ENCODE results near the gene TMEM72. TPM values are rescaled to one million over a fixed set of nuclear protein-coding genes. Genes with fewer than 3 reads are reported as not detected.
A peak's percentile ranks its signal among the peaks of the same experiment; 100 is the strongest.

TMEM72 gene
- under 1 TPM in 1 of 4 donors, not detected in 3; 0.35 TPM for total RNA-seq

- ATAC-seq: no peak
- H3K9me3 ChIP-seq: no peaks in the 10 kb centered on the region
- no peaks in the 10 kb centered on the region for H3K36me3 ChIP-seq
- H3K4me1 ChIP-seq: peaks cover 0 to 19% (median 0%) of the 10 kb centered on the region in 3 donors
- H3K27me3 ChIP-seq: no peaks in the 10 kb centered on the region
- H3K4me3 ChIP-seq: no peak within 1 kb of the TSS
- no CpG with 5 or more reads among the region's 12 CpGs for WGBS, 2 donors (ENCODE audit: low coverage in 1 of 2)
- no peak within 1 kb of the TSS for H3K27ac ChIP-seq
- no peak for TF ChIP-seq EP300 (IDR thresholded peaks at IDR 0.05)
- TF ChIP-seq CTCF (IDR thresholded peaks at IDR 0.05): no peak
- TF ChIP-seq POLR2AphosphoS5 (IDR thresholded peaks at IDR 0.05): no peak
- no peak for TF ChIP-seq POLR2A (IDR thresholded peaks at IDR 0.05)
Observed at GRCh38 chr10:44911081-44911540, at the start of gene TMEM72. Gene TMEM72, plus strand, starts transcription at chr10:44911337. Its CDS starts 176 bp downstream, at chr10:44911513.

- Histone ChIP-seq H3K27me3 (no peaks in the 10 kb centered on the region), H3K4me3 (no peak overlapping the region), H3K4me1 (peaks cover 0 to 21% (median 3%) of the 10 kb centered on the region in 3 donors), H3K36me3 (no peaks in the 10 kb centered on the region), H3K9me3 (no peaks in the 10 kb centered on the region), H3K27ac (no peak overlapping the region)
- WGBS, 2 donors (ENCODE audit: low coverage in 1 of 2): 80 to 86% methylated on average over 1 to 4 of the region's 12 CpGs
- no peak for ATAC-seq
- TF ChIP-seq CTCF (IDR thresholded peaks at IDR 0.05) (no peak), POLR2AphosphoS5 (IDR thresholded peaks at IDR 0.05) (no peak), POLR2A (IDR thresholded peaks at IDR 0.05) (no peak), EP300 (IDR thresholded peaks at IDR 0.05) (no peak)
Observed at GRCh38 chr10:44862006-44862751, 49.0 kb upstream of the TMEM72 start.

GRCh38 chr10:44862924-44863323 lies 48.2 kb upstream of the TMEM72 start:
- 34 to 77% methylated on average over 2 to 4 of the region's 4 CpGs for WGBS, 2 donors (ENCODE audit: low coverage in 1 of 2)
- Histone ChIP-seq H3K4me3 (no peak overlapping the region), H3K9me3 (no peaks in the 10 kb centered on the region), H3K36me3 (no peaks in the 10 kb centered on the region), H3K4me1 (peaks cover 0 to 21% (median 3%) of the 10 kb centered on the region in 3 donors), H3K27ac (no peak overlapping the region), H3K27me3 (no peaks in the 10 kb centered on the region)
- no peak for ATAC-seq
- no peak for TF ChIP-seq EP300 (IDR thresholded peaks at IDR 0.05)
- peak; percentile 32 for TF ChIP-seq POLR2AphosphoS5 (IDR thresholded peaks at IDR 0.05)

GRCh38 chr10:44863344-44864047 lies 47.6 kb upstream of the TMEM72 start:
- TF ChIP-seq POLR2AphosphoS5 (IDR thresholded peaks at IDR 0.05) (no peak), CTCF (IDR thresholded peaks at IDR 0.05) (no peak), EP300 (IDR thresholded peaks at IDR 0.05) (no peak), POLR2A (IDR thresholded peaks at IDR 0.05) (no peak)
- Histone ChIP-seq H3K4me3 (no peak overlapping the region), H3K9me3 (no peaks in the 10 kb centered on the region), H3K27me3 (no peaks in the 10 kb centered on the region), H3K36me3 (no peaks in the 10 kb centered on the region), H3K27ac (peak overlapping the region in 1 of 4 donors; percentile 80), H3K4me1 (peaks cover 0 to 21% (median 3%) of the 10 kb centered on the region in 3 donors)
- WGBS, 2 donors (ENCODE audit: low coverage in 1 of 2): 65 to 80% methylated on average over 7 to 14 of the region's 15 CpGs
- ATAC-seq: no peak

- peaks cover 0 to 21% (median 3%) of the 10 kb centered on the region in 3 donors for H3K4me1 ChIP-seq
- WGBS, 2 donors (ENCODE audit: low coverage in 1 of 2): 60 to 70% methylated on average over 1 to 2 of the region's 17 CpGs
- H3K4me3 ChIP-seq: peak overlapping the region; percentile 42 to 55
- no peaks in the 10 kb centered on the region for H3K27me3 ChIP-seq
- peak overlapping the region in 3 of 4 donors; percentile 78 to 80 (median 78) for H3K27ac ChIP-seq
- TF ChIP-seq EP300 (IDR thresholded peaks at IDR 0.05) (no peak), CTCF (IDR thresholded peaks at IDR 0.05) (no peak), POLR2A (IDR thresholded peaks at IDR 0.05) (no peak), POLR2AphosphoS5 (IDR thresholded peaks at IDR 0.05) (no peak)
- no peaks in the 10 kb centered on the region for H3K36me3 ChIP-seq
- H3K9me3 ChIP-seq: no peaks in the 10 kb centered on the region
- ATAC-seq: no peak
Observed at GRCh38 chr10:44864051-44864450, 47.1 kb upstream of the TMEM72 start.
